ENCODE data around the gene TRIM39. TPM values are rescaled to one million over a fixed set of nuclear protein-coding genes. Genes with fewer than 3 reads are reported as not detected.

Gene TRIM39
- polyA plus RNA-seq, 1 donor from 2014 or later: 9.2 TPM

DNA sequence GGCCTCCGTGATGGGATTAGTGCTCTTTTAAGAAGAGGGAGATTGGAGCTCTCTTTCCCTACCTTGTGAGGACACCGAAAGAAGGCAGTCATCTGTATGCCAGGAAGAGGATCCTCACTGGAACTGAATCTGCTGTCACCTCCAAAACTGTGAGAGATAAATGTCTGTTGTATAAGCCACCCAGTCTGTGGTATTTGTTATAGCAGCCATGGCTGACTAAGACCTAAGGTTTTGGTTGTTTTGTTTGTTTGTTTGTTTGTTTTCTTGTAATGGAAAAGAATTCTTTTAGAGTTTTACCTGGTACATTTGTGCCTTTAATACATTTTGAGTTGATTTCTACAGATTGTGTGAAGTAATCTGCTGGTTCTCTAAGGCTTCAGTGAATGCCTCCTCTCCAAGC is 25.8 kb downstream of the TRIM39 start:
- Histone ChIP-seq H3K36me3 (ENCODE audit: insufficient read depth, low read length) (no peaks in the 10 kb centered on the region), H3K9ac (ENCODE audit: low read length) (no peak overlapping the region)
- TF ChIP-seq EP300 (conservative IDR thresholded peaks at IDR 0.05; ENCODE audit: poor library complexity, severe bottlenecking) (no peak), EZH2 (IDR thresholded peaks at IDR 0.05; ENCODE audit: borderline replicate concordance, insufficient read depth, low read length, poor library complexity, severe bottlenecking) (no peak), MXI1 (conservative IDR thresholded peaks at IDR 0.05; ENCODE audit: poor library complexity, severe bottlenecking) (no peak), TAF1 (IDR thresholded peaks at IDR 0.05; ENCODE audit: low read depth) (no peak), SMC3 (conservative IDR thresholded peaks at IDR 0.05; ENCODE audit: poor library complexity) (no peak), REST (IDR thresholded peaks at IDR 0.05; ENCODE audit: borderline replicate concordance) (no peak), POLR2AphosphoS5 (IDR thresholded peaks at IDR 0.05) (no peak), CTCF (IDR thresholded peaks at IDR 0.05; ENCODE audit: poor library complexity, severe bottlenecking) (no peak), RAD21 (conservative IDR thresholded peaks at IDR 0.05) (no peak)

GRCh38 chr6:30355281-30355680 is 28.6 kb downstream of the TRIM39 start:
- H3K9ac ChIP-seq (ENCODE audit: low read length): no peak overlapping the region
- no peak overlapping the region for H2AFZ ChIP-seq (ENCODE audit: low read depth, low read length)

More for the DNA sequence above, 25.8 kb downstream of the TRIM39 start:
- Histone ChIP-seq H2AFZ (ENCODE audit: low read depth, low read length) (no peak overlapping the region), H3K27me3 (ENCODE audit: insufficient read depth, low read depth, low read length) (no peaks in the 10 kb centered on the region), H3K4me2 (ENCODE audit: low read length) (no peak overlapping the region), H3K79me2 (replicated peaks; ENCODE audit: insufficient read depth, low read length) (no peaks in the 10 kb centered on the region), H3K4me3 (ENCODE audit: low read length) (no peak overlapping the region), H3K27ac (ENCODE audit: low read length) (no peak overlapping the region), H3K9me3 (ENCODE audit: low read length) (no peaks in the 10 kb centered on the region), H3K9me2 (ENCODE audit: insufficient read depth, low read length) (no peaks in the 10 kb centered on the region), H3F3A (ENCODE audit: insufficient read depth, low read length, poor library complexity, severe bottlenecking) (no peaks in the 10 kb centered on the region), H4K20me1 (ENCODE audit: insufficient read depth) (no peaks in the 10 kb centered on the region)

More at GRCh38 chr6:30355281-30355680, 28.6 kb downstream of the TRIM39 start:
- Histone ChIP-seq H3K4me3 (ENCODE audit: low read length) (no peak overlapping the region), H4K20me1 (ENCODE audit: insufficient read depth) (no peaks in the 10 kb centered on the region), H3K27me3 (ENCODE audit: insufficient read depth, low read depth, low read length) (peaks cover 26% of the 10 kb centered on the region), H3K4me2 (ENCODE audit: low read length) (no peak overlapping the region), H3K9me3 (ENCODE audit: low read length) (no peaks in the 10 kb centered on the region), H3K79me2 (replicated peaks; ENCODE audit: insufficient read depth, low read length) (no peaks in the 10 kb centered on the region), H3K9me2 (ENCODE audit: insufficient read depth, low read length) (no peaks in the 10 kb centered on the region), H3F3A (ENCODE audit: insufficient read depth, low read length, poor library complexity, severe bottlenecking) (no peaks in the 10 kb centered on the region), H3K27ac (ENCODE audit: low read length) (no peak overlapping the region), H3K36me3 (ENCODE audit: insufficient read depth, low read length) (no peaks in the 10 kb centered on the region)
- TF ChIP-seq RAD21 (conservative IDR thresholded peaks at IDR 0.05) (no peak), REST (IDR thresholded peaks at IDR 0.05; ENCODE audit: borderline replicate concordance) (no peak), SMC3 (conservative IDR thresholded peaks at IDR 0.05; ENCODE audit: poor library complexity) (no peak), TAF1 (IDR thresholded peaks at IDR 0.05; ENCODE audit: low read depth) (no peak), EP300 (conservative IDR thresholded peaks at IDR 0.05; ENCODE audit: poor library complexity, severe bottlenecking) (no peak), CTCF (IDR thresholded peaks at IDR 0.05; ENCODE audit: poor library complexity, severe bottlenecking) (no peak), POLR2AphosphoS5 (IDR thresholded peaks at IDR 0.05) (no peak), MXI1 (conservative IDR thresholded peaks at IDR 0.05; ENCODE audit: poor library complexity, severe bottlenecking) (no peak), EZH2 (IDR thresholded peaks at IDR 0.05; ENCODE audit: borderline replicate concordance, insufficient read depth, low read length, poor library complexity, severe bottlenecking) (no peak)
